Measurements from ENCODE around the gene MFSD6L.
"Not testable (repeated sequence)": the region's sequence is repeated elsewhere in the genome, so short reads cannot be mapped to it uniquely, and the experiment has no call there.

MFSD6L gene

DNA sequence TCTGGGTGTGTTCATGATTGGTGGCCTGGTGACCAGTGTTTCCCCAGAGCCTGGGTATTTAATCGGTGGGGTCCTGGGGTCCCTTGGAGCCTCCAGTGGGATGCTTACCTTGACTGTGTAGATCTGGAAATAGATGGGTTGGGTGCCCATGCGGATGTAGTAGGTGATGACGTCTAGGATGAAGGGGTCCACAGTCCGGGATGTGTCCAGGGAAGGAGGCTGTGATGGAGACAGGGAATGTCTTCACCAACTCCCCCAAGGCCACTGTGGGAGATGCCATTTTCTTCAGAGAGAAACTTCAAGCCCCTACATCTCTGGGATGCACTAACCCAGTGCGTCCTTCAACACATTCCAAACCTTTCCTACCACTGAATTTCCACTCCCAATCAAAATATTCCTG is 24.1 kb upstream of the MFSD6L start:
- no peak for DNase-seq

DNA sequence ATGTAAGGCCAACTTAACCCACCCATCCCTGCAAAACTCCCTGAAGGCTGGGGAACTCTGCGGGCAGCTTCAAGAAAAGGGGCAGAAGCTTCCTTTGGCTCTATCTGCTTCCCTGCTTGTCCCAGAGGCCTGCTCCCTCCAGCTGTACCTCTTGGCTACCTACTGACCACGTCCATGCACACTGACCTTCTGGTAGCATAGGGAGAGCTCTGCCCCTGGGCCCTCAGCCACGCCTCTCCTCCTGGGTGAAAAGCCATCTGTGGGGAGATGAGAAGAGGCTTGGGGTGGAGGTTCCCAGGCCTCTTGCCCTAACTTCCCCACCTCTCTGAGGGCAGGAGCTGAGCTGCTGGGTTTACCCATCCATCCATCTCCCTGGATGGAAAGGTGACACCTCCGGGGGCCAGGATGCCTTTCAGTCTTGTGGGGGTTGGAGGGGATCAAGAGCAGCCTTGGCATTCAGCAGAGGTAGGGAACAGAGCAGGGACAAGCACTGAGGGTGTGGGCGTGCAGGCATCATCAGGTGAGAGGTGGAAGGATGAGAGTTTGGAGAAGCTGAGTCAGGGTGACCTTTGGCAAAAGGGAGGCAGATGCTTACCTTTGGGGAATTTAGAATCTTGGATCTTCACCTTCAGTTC is 23.4 kb upstream of the MFSD6L start:
- DNase-seq = no peak

DNA sequence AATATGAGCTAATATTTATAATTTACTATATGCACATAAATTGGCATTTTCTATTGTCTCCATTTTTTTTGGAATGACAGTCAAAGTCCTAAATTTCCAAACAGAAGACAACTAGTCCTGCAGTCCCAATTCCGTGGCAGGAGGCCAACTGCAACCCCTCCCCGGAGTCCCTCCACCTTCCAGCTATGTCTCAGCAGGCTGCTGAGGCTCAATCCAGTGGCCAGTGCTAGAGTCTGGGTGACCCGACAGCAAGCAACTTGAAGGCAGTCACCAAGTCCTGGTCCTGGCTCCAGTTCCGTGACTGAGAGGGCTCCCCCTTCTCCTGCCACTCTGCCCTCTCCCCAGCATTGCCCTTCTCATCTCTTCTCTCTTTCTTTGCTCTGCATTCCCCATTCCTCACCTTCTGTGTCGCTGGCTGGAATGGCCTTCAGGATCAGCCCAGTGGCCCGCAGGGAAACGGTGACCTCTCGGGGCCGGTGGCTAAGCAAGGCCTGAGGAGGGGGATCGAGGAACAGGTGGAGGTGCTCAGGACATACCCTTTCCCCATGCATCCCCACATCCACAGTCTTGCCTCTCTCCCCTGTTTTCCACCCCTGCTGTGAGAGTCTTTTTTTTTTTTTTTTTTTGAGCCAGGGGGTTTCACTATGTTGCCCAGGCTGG is 22.4 kb upstream of the MFSD6L start:
- DNase-seq = no peak

DNA sequence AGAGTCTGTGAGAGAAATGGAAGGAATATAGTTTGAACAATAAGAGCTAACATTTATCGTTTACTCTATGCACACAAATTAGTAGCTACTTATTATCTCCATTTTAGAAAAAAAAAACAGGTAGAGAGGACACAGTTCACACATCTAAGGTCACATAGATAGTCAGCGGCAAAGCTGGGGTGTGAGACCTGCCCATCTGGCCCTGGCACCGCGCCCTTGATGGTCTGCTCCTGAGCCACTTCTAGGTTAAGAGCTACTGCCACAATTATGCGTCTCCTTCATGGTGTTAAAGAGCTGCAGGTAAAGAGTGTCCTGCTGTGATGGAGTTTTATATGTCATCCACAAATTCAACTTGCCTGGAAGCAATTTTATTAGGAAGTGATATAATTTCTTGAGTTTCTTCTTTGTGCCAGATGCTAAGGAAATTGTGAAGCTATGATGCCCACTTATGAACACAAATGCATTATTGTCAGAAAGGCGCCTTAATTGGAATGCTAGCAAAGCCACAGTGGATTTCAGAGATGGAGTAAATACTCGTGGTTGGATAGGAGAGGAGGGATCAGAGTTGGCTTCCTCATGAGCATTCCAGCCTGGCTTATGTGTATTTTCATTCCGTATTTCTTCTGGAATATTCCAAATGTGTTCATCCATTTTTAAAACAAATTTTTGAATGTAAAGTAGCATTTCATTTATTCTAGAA is 21.3 kb upstream of the MFSD6L start:
- no peak for DNase-seq

DNA sequence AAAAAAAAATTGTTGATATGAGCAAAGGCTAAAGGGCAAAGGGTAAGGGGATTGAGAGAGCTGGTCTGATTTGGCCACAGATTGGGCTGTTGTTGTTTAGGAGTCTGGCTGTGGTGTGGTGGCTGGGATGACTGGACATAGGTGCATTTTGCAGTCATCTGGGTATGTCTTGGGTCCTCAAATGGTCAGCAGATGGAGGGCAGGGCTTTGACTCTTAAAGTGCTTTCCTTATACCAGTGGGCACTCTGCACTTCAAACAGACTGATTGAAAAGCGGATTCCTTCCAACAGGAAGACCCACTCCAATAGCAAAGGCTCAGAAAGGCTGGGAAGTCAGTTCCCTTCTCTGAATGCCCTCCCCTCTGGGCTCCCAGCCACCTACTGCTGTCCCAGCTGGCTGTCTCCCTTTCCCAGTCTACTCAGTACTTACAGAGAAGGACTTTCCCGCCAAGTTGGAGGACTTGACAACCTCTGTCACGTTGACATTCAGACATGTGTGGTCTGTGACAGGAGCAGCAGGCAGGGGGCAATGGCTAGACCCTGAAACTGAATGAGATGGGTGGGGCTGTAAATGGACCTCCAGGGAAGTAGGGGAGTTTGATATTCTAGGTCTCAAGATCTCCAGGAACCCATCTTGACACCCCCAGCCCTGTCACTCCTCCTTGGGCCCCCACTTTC is 19.6 kb upstream of the MFSD6L start:
- no peak for DNase-seq

DNA sequence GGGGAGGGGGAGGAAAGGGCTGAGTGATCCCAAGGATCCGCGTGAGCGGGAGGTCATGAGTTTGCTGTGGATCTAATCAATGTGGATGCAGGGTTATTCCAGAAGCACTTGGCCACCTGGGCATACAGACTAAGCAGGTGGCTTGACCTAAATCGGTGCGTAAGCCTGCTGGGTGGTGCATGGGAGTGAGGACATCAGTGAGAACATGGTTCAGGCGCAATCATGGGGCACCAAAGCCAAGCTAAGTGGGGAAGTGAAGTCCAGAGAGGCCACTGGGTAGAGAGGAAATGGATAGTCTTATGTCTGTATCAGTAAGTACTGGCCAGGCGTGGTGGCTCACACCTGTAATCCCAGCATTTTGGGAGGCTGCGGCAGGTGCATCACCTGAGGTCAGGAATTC is 18.9 kb upstream of the MFSD6L start:
- DNase-seq = no peak

DNA sequence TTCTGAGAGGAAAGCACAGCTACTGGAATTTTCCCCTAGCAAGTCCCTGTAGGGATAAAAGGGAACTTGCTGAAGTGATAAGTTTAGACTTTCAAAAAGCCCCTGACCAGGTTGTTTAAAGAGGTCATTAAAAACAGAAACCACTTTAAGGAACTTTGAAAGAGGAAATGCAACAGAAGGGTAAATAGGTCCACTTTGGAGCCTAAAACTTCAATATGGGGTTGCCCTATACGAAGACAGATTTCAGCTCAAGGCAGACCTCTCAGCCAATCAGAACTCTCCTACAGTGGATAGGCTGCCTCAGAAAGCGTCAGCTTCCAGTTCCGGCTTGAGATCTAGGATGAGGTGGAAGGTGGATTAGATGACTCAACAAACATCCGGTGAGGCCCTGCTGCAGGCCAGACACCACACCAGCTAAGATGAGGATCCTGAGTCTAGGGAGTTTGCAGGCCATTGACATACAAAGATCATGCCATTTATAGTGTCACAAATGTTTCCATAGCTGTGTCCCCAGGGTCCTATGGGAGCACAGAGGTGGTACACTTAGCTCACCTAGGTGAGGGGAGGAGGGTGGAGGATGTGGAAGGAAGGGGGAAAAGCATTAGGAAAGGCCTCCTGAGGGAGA is 7.9 kb upstream of the MFSD6L start:
- no peak for DNase-seq

DNA sequence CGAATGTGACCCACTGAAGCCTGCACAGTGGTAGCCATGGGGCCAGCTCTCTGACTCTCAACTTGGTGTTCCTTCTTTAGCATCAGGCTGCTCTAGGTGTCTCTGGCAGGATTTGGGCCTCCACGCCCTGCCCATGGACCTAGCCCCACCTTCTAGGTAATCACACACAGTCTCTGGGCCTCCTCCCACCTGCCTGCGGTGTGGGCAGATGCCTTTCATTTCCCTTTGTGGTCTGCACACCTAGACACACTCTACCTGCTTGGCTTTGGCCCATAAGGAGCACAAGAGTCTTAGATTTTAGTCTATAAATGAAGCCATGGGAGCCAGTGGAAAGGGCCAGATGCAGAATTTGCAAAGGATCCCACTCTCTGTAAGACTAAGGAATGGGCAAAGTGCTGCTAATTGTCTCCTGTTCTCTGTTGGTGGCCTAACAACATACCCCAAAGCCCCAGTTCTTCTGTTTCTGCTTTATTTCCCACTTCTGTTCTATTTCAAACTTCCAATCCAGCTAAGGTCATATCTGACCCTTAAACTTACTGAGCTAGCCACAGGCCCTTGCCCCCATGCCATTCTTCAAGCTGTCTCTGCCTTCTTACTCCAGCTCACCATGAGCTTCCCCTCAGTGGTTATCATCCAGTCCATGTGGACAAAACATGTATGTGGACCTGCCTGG is 7.2 kb upstream of the MFSD6L start:
- DNase-seq = no peak

DNA sequence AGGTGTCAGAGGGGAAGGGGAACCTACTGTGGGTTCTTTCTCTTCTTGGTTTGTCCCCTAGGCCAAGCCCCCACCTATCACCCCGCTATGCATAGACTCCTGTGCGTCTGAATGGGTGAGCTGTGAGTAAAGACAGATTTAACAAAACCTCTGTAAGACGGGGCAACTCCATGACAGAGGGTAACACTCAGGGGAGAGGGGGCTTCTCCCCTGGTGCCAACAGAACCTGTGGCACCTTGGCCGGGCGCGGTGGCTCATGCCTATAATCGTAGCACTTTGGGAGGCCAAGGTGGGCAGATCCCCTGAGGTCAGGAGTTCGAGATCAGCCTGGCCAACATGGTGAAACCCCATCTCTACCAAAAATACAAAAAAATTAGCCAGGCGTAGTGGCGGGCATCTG is 6.2 kb upstream of the MFSD6L start:
- DNase-seq = not testable (repeated sequence)

DNA sequence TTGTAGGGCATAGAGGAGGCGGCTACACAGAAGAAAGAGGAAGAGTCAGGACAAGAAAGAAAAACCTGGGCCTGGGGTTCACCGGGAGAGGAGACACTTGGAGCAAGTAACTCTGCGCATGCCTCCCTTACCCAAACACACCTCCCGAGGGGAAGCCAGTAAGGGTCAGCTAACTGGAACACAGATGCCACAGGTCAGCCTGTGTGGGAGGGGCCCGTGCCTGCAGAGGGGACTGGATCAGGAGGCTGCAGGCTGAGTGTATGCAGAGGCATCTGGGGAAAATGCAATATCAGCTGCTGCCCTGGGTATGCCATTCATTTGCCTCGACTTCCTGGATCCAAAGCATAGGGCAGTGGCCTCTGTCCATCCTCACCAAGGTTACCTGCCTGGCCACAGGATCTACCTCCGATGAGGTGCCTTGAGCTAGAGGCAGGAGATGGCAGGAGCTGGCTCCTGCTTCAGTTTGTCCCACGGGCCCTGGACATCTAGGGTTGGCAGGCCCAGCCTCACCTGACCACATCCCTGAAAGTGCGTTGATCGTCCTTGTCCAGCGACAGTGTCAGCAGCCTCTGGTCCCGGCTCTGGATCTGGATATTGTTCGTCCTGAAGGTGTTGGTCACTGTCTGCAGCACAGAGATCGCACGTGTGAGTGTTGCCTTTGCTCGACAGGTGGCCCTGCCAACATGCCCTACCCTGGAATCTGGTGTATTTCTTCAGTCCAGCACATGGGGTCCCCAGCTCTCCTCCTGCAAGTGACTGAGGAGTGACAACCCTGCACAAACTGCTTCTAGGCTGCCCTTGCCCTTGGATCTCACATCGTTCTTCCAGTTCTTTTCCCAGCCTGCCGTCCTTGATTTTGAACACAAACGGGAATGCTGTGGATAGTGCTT is 4.6 kb upstream of the MFSD6L start:
- DNase-seq = no peak

DNA sequence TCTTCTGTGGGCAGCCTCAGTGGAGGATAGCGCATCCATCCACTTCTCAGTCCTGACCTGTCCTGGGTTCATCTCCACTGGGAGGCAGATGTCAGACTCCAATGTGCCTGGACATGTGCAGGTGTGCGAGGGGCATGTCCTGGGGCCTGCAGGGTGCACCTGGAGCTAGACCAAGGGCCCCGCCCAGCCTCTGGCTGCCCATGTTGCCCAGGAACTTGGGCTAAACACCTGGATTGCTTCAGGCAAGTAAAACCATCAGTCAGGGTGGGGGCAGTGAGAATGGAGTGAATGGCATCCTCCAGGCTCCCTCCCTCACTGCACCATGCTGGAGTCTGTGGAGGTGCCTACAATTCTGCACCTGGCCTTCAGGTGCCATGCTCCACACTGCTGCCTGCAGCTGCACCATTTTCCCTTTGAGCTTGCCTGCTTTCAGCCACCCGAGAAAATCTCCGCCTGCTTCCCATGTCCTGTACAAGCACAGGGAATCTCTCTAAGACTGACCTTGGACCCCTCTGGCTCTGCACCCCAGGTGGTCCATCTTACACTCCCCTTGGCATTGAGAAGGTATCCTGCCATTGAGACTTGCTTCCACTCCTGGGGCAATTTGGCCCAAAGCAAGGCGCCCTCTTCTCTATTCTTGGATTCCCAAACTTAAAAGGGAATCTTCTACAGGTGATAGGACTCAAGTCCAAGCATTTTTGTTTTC is 2.1 kb upstream of the MFSD6L start:
- DNase-seq = no peak

DNA sequence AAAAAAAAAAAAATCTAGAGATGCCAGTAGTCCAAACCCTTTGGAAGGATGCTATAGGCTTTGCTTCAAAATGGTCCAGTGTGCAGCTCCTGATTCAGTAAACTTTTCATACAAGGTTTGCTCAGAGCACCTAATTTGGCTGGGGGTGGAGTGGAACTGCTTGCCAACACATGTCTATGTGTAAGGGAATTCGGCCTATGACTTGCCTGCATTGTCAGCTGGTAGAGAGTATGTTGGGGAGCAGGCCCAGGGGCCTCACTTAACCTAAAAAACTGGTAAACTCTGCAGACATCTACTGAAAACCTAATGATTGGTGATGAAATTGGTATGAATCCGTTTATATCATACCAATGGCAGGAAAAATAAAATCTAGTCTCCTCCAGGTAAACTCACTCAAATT is 1.5 kb upstream of the MFSD6L start:
- DNase-seq = no peak

DNA sequence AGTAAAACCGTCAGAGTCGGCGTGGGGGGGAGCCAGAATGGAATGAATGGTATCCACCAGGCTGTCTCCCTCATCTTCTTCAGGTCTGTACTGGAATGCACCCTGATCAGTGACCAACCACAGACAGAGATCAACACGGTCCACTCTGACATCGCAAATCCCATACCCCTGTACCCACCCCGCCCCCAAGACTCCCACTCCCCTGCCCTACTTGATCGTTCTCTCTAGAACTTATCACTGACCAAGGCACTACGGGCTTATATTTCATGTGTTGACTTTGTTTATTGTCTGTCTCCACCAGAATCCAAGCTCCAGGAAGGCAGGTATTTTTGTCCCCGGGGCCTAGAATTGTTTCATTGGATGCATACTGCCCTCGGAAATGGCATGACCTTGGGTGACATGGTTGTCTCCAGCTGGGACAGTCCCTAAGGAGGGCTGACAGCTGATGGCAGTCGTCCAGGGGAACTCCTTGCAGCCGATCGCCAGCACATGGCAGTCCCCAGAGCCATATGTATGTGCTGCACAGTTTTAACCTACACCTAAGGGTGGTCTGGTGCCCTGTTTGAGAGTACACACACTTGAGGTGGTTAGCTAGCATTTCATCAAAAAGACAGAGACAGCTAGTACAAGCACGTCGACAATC is 526 bp upstream of the MFSD6L start:
- no peak for DNase-seq

DNA sequence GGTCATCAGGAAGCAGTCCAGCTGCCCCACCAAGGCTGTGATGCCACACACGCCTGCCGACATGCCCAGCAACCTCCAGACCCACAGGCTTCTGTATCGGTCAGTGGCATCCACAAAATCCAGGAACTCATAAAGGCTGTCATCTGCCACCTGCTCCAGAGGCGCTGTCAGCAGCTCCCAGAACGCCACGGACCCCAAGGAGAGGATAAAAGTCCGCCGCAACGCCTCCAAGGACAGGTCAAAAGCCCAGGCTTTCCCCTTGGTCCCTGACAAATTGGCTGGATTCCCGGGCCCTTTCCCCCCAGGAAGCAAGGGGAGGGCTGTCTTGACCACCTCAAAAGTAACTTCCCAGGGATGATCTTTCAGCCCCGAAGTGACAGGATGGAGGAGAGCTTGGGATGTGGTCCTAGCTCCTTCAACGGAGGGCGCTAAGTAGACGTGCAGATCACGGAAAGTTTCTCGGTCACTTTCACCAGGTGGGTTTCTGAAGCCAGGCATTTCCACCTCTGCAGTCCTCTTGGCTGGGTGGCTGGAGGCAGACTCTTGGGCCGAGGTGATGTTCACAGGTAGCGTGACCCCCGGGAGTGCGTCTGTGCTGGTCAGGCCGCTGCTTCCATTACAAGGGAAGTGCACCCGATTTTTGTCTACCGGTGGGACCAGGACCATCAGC is 854 bp downstream of the MFSD6L start:
- no peak for DNase-seq

DNA sequence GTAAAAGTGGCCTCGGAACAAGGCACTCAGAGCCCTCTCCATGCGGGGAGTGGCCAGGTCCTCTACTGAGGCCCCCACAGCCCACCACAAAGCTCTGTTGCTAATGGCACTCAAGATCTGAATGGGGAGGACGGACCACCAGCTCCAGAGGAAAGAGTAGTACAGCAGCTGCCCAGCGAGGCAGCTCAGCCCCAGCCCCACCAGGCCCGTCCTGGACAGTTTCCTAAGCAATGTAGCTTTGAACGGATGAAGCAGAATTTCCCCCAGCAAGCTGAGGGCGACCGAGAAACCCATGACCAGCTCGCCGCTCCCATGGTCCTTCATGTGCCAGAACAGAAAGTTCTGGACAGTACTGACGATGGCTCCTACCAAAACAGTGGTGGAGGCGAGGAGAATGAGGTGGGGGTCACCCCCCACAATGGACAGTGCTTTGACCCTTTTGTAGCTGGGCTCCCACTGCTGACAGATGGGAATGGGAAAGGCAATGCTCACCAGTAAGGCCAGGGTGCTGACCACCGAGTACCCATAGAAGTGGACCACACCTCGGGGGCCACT is 1.5 kb downstream of the MFSD6L start:
- no peak for DNase-seq

DNA sequence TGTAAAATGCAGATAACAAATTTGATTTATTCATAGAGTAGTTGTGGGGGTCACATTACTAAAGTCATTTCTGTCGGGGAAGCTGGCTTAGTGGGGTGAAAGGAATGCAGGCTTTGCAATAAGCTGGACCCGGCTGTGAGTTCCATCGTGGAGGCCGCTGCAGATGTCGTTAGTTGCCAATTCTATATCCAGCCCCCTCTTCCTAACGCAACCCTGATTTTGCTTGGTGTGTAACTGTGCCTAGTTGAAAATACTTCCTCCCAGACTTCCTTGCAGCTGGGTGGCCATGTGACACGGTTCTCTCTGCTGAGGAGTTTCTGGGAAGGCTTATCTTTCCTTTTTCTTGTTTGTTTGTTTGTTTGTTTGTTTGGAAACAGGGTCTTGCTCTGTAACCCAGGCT is 4.5 kb downstream of the MFSD6L start:
- no peak for DNase-seq

DNA sequence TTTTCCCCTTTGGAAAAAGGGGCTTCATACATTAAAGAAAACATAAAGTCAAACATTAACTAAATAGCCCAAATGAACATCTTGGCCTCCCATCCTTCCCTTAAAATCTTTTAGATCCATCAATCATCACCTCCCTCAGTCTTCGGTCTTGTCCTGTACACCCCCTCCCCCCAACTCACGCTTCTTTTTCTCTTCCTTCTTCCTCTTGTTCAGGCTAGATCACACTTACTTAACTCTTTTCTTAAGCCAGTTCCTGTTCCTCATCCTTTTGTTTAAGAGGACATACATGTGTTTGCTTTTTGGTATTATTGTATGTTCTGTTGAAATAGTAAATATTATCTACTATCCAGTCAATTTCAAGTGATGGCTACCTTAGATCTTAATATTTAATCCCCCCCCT is 5.5 kb downstream of the MFSD6L start:
- DNase-seq = no peak

DNA sequence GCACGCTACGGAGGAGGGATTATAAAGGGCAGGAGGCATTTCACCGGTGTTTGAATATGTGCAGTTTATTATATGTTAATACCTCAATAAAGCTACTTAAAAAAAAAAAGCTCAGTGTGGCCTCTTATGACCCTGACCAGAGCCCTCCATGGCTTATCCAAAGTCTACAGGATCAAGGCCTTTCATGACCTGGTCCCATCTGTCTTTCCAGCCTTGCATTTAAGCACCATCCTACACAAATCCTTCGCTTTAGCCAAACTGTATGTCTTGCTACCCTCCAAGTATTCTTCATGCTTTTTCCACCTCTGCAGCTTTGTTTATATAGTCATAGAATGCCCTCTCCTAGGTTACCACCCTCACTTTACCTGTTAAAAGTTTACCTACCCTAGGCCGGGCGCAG is 6.5 kb downstream of the MFSD6L start:
- DNase-seq = no peak

DNA sequence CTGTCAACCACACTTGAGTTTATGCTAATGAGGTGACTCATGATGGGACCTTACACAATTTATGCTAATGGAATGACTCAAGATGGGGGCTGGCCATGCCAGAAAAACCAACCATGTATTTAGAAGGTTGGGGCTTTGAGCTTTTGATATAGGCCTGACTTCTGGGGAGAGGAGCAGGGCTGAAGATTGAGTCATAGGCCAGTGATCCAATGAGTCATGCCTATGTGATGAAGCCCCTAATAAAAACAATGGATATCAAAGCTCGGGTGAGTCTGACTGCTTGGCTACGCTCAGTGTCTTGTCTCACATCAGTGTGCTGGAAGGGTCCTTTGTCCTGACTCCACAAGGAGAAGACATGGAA is 7.3 kb downstream of the MFSD6L start:
- no peak for DNase-seq

All from T-helper 9 cell (primary cell).